ENCODE measurements around the gene AHR. TPM values are rescaled to one million over a fixed set of nuclear protein-coding genes. Genes with fewer than 3 reads are reported as not detected.

AHR gene
- total RNA-seq, 1 experiment from 2014 or later = 6.1 TPM

DNA sequence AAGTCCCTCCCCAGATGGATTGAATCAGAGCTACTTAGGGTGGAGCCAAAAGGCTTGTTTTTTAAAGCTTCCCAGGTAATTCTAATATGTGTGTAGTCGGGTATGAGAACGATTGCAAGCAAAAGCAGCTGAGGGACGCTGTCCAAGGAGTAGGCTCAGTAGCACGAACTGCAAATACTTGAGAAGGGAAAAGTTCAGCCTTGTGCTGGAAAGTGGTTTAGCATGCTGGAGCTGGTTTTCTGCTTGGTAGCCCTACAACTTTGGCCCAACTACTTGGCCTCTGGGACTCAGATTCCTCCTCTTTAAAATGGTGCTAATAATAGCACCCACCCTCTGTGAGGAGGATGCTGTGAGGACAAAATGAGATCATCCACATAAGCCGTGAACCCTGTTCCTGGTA, 76.2 kb downstream of the AHR start:
- no peak overlapping the region for H2BK120ac ChIP-seq (ENCODE audit: low read depth, low read length, poor library complexity, severe bottlenecking)
- H3K4me1 Mint-ChIP-seq = peaks cover 0 to 4% of the 10 kb centered on the region in 2 experiments; a peak in 1 of 4 replicates

More for the DNA sequence above, 76.2 kb downstream of the AHR start:
- Histone ChIP-seq H4K5ac (ENCODE audit: insufficient read length, low read depth, low read length) (no peak overlapping the region), H3K9me3 (ENCODE audit: control insufficient read depth, low read depth, low read length) (no peaks in the 10 kb centered on the region), H2BK5ac (ENCODE audit: insufficient read length, low read length) (no peak overlapping the region), H3T11ph (ENCODE audit: low read length) (no peak overlapping the region), H2BK15ac (ENCODE audit: low read depth, low read length) (no peak overlapping the region), H3K56ac (ENCODE audit: insufficient read length, low read depth, low read length) (no peak overlapping the region), H3K4me2 (ENCODE audit: insufficient read depth, insufficient read length, low read length) (no peak overlapping the region), H3K27me3 (ENCODE audit: insufficient read depth, low read length) (no peaks in the 10 kb centered on the region), H4K20me1 (ENCODE audit: control insufficient read depth, insufficient read depth, insufficient read length) (no peaks in the 10 kb centered on the region), H3K23ac (ENCODE audit: insufficient read length, low read depth, low read length) (no peak overlapping the region), H3K4ac (ENCODE audit: low read depth, low read length) (no peak overlapping the region), H3K79me1 (ENCODE audit: insufficient read depth, low read depth, low read length, poor library complexity, severe bottlenecking) (no peaks in the 10 kb centered on the region), H2AK5ac (ENCODE audit: insufficient read length, low read length) (no peak overlapping the region), H3K27ac (ENCODE audit: insufficient read length, low read depth, low read length) (no peak overlapping the region), H3K14ac (ENCODE audit: insufficient read depth, low read length) (no peak overlapping the region), H4K8ac (replicated peaks; ENCODE audit: insufficient read length, low read depth, low read length) (no peak overlapping the region), H3K23me2 (ENCODE audit: insufficient read length, low read depth, low read length, poor library complexity, severe bottlenecking) (no peaks in the 10 kb centered on the region), H2AFZ (ENCODE audit: low read length) (no peak overlapping the region), H4K91ac (ENCODE audit: insufficient read length, low read depth, low read length) (no peak overlapping the region), H3K79me2 (ENCODE audit: insufficient read depth, low read length) (no peaks in the 10 kb centered on the region), H2BK20ac (ENCODE audit: low read depth, low read length, poor library complexity, severe bottlenecking) (no peak overlapping the region), H3K18ac (ENCODE audit: insufficient read length, low read depth, low read length) (no peak overlapping the region), H3K9ac (ENCODE audit: extremely low read depth, insufficient read length, low read length) (no peak overlapping the region), H2BK12ac (ENCODE audit: insufficient read length, low read depth, low read length) (no peak overlapping the region), H3K4me1 (ENCODE audit: insufficient read depth, low read length) (0 out of 2 replicates have a peak, but pooled peaks cover 2% of the 10 kb centered on the region)
- Mint-ChIP-seq H3K27me3 (ENCODE audit: low read depth) (no peaks in the 10 kb centered on the region), H3K27ac (no peak overlapping the region), H3K4me3 (no peak overlapping the region), H3K36me3 (ENCODE audit: insufficient read depth in 1 of 3, low read depth in 3 of 3) (no peaks in the 10 kb centered on the region), H3K9me3 (no peaks in the 10 kb centered on the region)
- no peak for DNase-seq
- TF ChIP-seq, protein P1, sequence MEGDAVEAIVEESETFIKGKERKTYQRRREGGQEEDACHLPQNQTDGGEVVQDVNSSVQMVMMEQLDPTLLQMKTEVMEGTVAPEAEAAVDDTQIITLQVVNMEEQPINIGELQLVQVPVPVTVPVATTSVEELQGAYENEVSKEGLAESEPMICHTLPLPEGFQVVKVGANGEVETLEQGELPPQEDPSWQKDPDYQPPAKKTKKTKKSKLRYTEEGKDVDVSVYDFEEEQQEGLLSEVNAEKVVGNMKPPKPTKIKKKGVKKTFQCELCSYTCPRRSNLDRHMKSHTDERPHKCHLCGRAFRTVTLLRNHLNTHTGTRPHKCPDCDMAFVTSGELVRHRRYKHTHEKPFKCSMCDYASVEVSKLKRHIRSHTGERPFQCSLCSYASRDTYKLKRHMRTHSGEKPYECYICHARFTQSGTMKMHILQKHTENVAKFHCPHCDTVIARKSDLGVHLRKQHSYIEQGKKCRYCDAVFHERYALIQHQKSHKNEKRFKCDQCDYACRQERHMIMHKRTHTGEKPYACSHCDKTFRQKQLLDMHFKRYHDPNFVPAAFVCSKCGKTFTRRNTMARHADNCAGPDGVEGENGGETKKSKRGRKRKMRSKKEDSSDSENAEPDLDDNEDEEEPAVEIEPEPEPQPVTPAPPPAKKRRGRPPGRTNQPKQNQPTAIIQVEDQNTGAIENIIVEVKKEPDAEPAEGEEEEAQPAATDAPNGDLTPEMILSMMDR (conservative IDR thresholded peaks at IDR 0.05) = no peak
- whole genome bisulfite sequencing (ENCODE audit: extremely low coverage, insufficient read length, low lambda C conversion rate) = no CpG with 5 or more reads among the region's 5 CpGs

Measured in H9 (cell line).